ENCODE data around the gene IGDCC3.

The IGDCC3 gene

GRCh38 chr15:65386886-65387285 lies 9.1 kb upstream of the IGDCC3 start:
- TF ChIP-seq, protein P1, sequence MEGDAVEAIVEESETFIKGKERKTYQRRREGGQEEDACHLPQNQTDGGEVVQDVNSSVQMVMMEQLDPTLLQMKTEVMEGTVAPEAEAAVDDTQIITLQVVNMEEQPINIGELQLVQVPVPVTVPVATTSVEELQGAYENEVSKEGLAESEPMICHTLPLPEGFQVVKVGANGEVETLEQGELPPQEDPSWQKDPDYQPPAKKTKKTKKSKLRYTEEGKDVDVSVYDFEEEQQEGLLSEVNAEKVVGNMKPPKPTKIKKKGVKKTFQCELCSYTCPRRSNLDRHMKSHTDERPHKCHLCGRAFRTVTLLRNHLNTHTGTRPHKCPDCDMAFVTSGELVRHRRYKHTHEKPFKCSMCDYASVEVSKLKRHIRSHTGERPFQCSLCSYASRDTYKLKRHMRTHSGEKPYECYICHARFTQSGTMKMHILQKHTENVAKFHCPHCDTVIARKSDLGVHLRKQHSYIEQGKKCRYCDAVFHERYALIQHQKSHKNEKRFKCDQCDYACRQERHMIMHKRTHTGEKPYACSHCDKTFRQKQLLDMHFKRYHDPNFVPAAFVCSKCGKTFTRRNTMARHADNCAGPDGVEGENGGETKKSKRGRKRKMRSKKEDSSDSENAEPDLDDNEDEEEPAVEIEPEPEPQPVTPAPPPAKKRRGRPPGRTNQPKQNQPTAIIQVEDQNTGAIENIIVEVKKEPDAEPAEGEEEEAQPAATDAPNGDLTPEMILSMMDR (IDR thresholded peaks at IDR 0.05; ENCODE audit: low read depth, low read length) = no peak

GRCh38 chr15:65386376-65386775 lies 8.6 kb upstream of the IGDCC3 start:
- H3K4me3 ChIP-seq (ENCODE audit: low read depth, low read length) = no peak overlapping the region
- TF ChIP-seq, protein P1 (IDR thresholded peaks at IDR 0.05; ENCODE audit: low read depth, low read length) = no peak

More at GRCh38 chr15:65386886-65387285, 9.1 kb upstream of the IGDCC3 start:
- H3K4me3 ChIP-seq (ENCODE audit: low read depth, low read length) = no peak overlapping the region

GRCh38 chr15:65385870-65386258 lies 8.1 kb upstream of the IGDCC3 start:
- TF ChIP-seq, protein P1 (IDR thresholded peaks at IDR 0.05; ENCODE audit: low read depth, low read length) = no peak
- no peak overlapping the region for H3K4me3 ChIP-seq (ENCODE audit: low read depth, low read length)

- TF ChIP-seq, protein P1 (IDR thresholded peaks at IDR 0.05; ENCODE audit: low read depth, low read length) = peak; percentile 78
- no peak overlapping the region for H3K4me3 ChIP-seq (ENCODE audit: low read depth, low read length)
These were observed 7.4 kb upstream of the IGDCC3 start for GRCh38 chr15:65384895-65385869.

DNA sequence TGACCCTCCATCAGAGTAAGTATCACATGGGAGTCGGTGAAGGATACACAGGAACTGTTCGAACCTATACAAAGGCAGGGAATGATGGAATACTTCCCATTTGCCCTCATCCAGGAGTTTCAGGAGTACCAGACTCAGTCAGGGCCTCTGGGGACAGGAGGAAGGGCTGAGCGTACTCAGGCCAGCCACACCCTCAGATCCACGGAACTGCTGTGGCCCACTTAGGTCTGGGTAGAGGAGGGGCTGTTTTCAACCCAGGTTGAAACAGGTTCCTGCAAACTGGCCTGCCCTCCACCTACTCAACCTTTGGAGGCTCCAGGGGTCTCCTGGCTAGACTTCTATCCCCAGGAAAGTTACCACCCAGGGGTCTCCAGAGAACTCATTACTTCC lies 6.7 kb upstream of the IGDCC3 start:
- TF ChIP-seq, protein P1 (IDR thresholded peaks at IDR 0.05; ENCODE audit: low read depth, low read length) = no peak
- H3K4me3 ChIP-seq (ENCODE audit: low read depth, low read length) = no peak overlapping the region

GRCh38 chr15:65383991-65384390 lies 6.2 kb upstream of the IGDCC3 start:
- TF ChIP-seq, protein P1 (IDR thresholded peaks at IDR 0.05; ENCODE audit: low read depth, low read length) = no peak
- H3K4me3 ChIP-seq (ENCODE audit: low read depth, low read length) = no peak overlapping the region

GRCh38 chr15:65383456-65383855 lies 5.7 kb upstream of the IGDCC3 start:
- TF ChIP-seq, protein P1 (IDR thresholded peaks at IDR 0.05; ENCODE audit: low read depth, low read length) = no peak

More at GRCh38 chr15:65383456-65383855, 5.7 kb upstream of the IGDCC3 start:
- no peak overlapping the region for H3K4me3 ChIP-seq (ENCODE audit: low read depth, low read length)
